ENCODE measurements around the gene AFTPH. TPM values are rescaled to one million over a fixed set of nuclear protein-coding genes. Genes with fewer than 3 reads are reported as not detected.

Gene AFTPH
- total RNA-seq, 1 experiment from 2014 or later = 13.5 TPM

DNA sequence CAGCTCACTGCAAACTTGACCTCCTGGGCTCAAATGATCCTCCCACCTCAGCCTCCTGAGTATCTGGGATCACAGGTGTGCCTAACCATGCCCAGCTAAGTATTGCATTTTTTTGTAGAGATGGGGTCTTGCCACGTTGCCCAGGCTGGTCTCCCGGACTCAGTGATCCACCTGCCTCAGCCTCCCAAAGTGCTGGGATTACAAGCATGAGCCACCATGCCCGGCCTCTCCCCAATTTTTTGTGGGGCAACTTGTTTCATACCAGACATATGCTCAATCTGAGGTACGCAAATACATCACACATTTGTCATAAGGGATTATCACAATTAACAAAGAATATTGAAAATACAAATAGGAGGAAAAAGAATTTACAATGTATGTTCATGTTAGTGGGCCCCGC, 42.5 kb upstream of the AFTPH start:
- no peaks in the 10 kb centered on the region; the same call in 1 of the 2 replicates for H3K27me3 Mint-ChIP-seq (ENCODE audit: low read depth)
- Histone ChIP-seq H4K91ac (ENCODE audit: insufficient read length, low read depth, low read length) (no peak overlapping the region), H4K20me1 (ENCODE audit: control insufficient read depth, insufficient read depth, insufficient read length) (no peaks in the 10 kb centered on the region), H3K27me3 (ENCODE audit: insufficient read depth, low read length) (no peaks in the 10 kb centered on the region), H3K9ac (ENCODE audit: extremely low read depth, insufficient read length, low read length) (no peak overlapping the region), H2BK5ac (ENCODE audit: insufficient read length, low read length) (no peak overlapping the region), H4K8ac (replicated peaks; ENCODE audit: insufficient read length, low read depth, low read length) (no peak overlapping the region), H2AFZ (ENCODE audit: low read length) (no peak overlapping the region), H2BK120ac (ENCODE audit: low read depth, low read length, poor library complexity, severe bottlenecking) (no peak overlapping the region), H3K56ac (ENCODE audit: insufficient read length, low read depth, low read length) (no peak overlapping the region), H3K79me1 (ENCODE audit: insufficient read depth, low read depth, low read length, poor library complexity, severe bottlenecking) (no peaks in the 10 kb centered on the region), H3K4me1 (ENCODE audit: insufficient read depth, low read length) (no peaks in the 10 kb centered on the region; the same call in 1 of the 2 replicates), H2BK20ac (ENCODE audit: low read depth, low read length, poor library complexity, severe bottlenecking) (no peak overlapping the region), H3T11ph (ENCODE audit: low read length) (no peak overlapping the region), H3K14ac (ENCODE audit: insufficient read depth, low read length) (no peak overlapping the region), H2AK5ac (ENCODE audit: insufficient read length, low read length) (no peak overlapping the region), H3K9me3 (ENCODE audit: control insufficient read depth, low read depth, low read length) (no peaks in the 10 kb centered on the region), H4K5ac (ENCODE audit: insufficient read length, low read depth, low read length) (no peak overlapping the region), H3K4ac (ENCODE audit: low read depth, low read length) (no peak overlapping the region), H2BK15ac (ENCODE audit: low read depth, low read length) (no peak overlapping the region), H3K23me2 (ENCODE audit: insufficient read length, low read depth, low read length, poor library complexity, severe bottlenecking) (no peaks in the 10 kb centered on the region), H3K18ac (ENCODE audit: insufficient read length, low read depth, low read length) (no peak overlapping the region), H3K4me2 (ENCODE audit: insufficient read depth, insufficient read length, low read length) (no peak overlapping the region), H3K27ac (ENCODE audit: insufficient read length, low read depth, low read length) (no peak overlapping the region), H3K79me2 (ENCODE audit: insufficient read depth, low read length) (no peaks in the 10 kb centered on the region), H3K23ac (ENCODE audit: insufficient read length, low read depth, low read length) (no peak overlapping the region), H2BK12ac (ENCODE audit: insufficient read length, low read depth, low read length) (no peak overlapping the region)
- TF ChIP-seq, protein P1, sequence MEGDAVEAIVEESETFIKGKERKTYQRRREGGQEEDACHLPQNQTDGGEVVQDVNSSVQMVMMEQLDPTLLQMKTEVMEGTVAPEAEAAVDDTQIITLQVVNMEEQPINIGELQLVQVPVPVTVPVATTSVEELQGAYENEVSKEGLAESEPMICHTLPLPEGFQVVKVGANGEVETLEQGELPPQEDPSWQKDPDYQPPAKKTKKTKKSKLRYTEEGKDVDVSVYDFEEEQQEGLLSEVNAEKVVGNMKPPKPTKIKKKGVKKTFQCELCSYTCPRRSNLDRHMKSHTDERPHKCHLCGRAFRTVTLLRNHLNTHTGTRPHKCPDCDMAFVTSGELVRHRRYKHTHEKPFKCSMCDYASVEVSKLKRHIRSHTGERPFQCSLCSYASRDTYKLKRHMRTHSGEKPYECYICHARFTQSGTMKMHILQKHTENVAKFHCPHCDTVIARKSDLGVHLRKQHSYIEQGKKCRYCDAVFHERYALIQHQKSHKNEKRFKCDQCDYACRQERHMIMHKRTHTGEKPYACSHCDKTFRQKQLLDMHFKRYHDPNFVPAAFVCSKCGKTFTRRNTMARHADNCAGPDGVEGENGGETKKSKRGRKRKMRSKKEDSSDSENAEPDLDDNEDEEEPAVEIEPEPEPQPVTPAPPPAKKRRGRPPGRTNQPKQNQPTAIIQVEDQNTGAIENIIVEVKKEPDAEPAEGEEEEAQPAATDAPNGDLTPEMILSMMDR (conservative IDR thresholded peaks at IDR 0.05) = no peak
- no peaks in the 10 kb centered on the region for H3K36me3 Mint-ChIP-seq (ENCODE audit: insufficient read depth in 1 of 3, low read depth in 3 of 3)
- H3K9me3 Mint-ChIP-seq = no peaks in the 10 kb centered on the region
- no peak for DNase-seq
- no peak overlapping the region for H3K4me3 Mint-ChIP-seq
- WGBS (ENCODE audit: extremely low coverage, insufficient read length, low lambda C conversion rate) = no CpG with 5 or more reads among the region's 5 CpGs
- peaks cover 0 to 7% of the 10 kb centered on the region in 2 experiments; a peak in 2 of 4 replicates for H3K4me1 Mint-ChIP-seq
- no peak overlapping the region for H3K27ac Mint-ChIP-seq

All from H9 (cell line).